ENCODE measurements around the gene FAM83E. TPM values are rescaled to one million over a fixed set of nuclear protein-coding genes. Genes with fewer than 3 reads are reported as not detected.

FAM83E gene
- total RNA-seq, 1 experiment from 2014 or later, result 5.5 TPM

- TF ChIP-seq, protein P1, sequence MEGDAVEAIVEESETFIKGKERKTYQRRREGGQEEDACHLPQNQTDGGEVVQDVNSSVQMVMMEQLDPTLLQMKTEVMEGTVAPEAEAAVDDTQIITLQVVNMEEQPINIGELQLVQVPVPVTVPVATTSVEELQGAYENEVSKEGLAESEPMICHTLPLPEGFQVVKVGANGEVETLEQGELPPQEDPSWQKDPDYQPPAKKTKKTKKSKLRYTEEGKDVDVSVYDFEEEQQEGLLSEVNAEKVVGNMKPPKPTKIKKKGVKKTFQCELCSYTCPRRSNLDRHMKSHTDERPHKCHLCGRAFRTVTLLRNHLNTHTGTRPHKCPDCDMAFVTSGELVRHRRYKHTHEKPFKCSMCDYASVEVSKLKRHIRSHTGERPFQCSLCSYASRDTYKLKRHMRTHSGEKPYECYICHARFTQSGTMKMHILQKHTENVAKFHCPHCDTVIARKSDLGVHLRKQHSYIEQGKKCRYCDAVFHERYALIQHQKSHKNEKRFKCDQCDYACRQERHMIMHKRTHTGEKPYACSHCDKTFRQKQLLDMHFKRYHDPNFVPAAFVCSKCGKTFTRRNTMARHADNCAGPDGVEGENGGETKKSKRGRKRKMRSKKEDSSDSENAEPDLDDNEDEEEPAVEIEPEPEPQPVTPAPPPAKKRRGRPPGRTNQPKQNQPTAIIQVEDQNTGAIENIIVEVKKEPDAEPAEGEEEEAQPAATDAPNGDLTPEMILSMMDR (conservative IDR thresholded peaks at IDR 0.05; ENCODE audit: low read depth, low read length), result peak; percentile 68
- TF ChIP-seq EZH2 (IDR thresholded peaks at IDR 0.05; ENCODE audit: borderline replicate concordance, low read depth, low read length, poor library complexity, severe bottlenecking), result no peak
- Histone ChIP-seq H3K4me1 (ENCODE audit: insufficient read depth, low read length, poor library complexity, severe bottlenecking) (no peaks in the 10 kb centered on the region), H3K27ac (ENCODE audit: low read depth, low read length, poor library complexity, severe bottlenecking) (no peak overlapping the region), H3K4me3 (ENCODE audit: low read depth, low read length, poor library complexity, severe bottlenecking) (no peak overlapping the region), H3K9me3 (ENCODE audit: low read depth, low read length, poor library complexity, severe bottlenecking) (no peaks in the 10 kb centered on the region), H3K27me3 (replicated peaks; ENCODE audit: insufficient read depth, low read depth, low read length, poor library complexity) (no peaks in the 10 kb centered on the region), H3K36me3 (ENCODE audit: insufficient read depth, low read length, poor library complexity, severe bottlenecking) (no peaks in the 10 kb centered on the region)
- DNase-seq (ENCODE audit: low spot score), result peak; percentile 69
- intact Hi-C loops (cut with micrococcal nuclease; ENCODE audit: unreplicated experiment), result no loop called here
- ChIA-PET POLR2A (ENCODE audit: low non-redundant PET) (interaction anchor here (1.1 to 1.6 kb wide), 2 partner anchors 8 to 10 kb away, joined by 3 to 5 read pairs; partner anchors contain the start of genes RPL18 and SPHK2), CTCF (interaction anchor here (0.6 to 2.0 kb wide), 6 partner anchors 24 to 391 kb away, joined by 3 to 12 read pairs (median 6); no protein-coding TSS in a partner anchor)
- no TSS peak for BruUV-seq (replicated peaks)
Observed at GRCh38 chr19:48608798-48609263, 6.0 kb downstream of the FAM83E start.

GRCh38 chr19:48607359-48607755 is 7.5 kb downstream of the FAM83E start:
- intact Hi-C loops (cut with micrococcal nuclease; ENCODE audit: unreplicated experiment), result no loop called here
- no TSS peak for BruUV-seq (replicated peaks)
- Histone ChIP-seq H3K9me3 (ENCODE audit: low read depth, low read length, poor library complexity, severe bottlenecking) (no peaks in the 10 kb centered on the region), H3K36me3 (ENCODE audit: insufficient read depth, low read length, poor library complexity, severe bottlenecking) (no peaks in the 10 kb centered on the region), H3K27ac (ENCODE audit: low read depth, low read length, poor library complexity, severe bottlenecking) (no peak overlapping the region), H3K4me1 (ENCODE audit: insufficient read depth, low read length, poor library complexity, severe bottlenecking) (no peaks in the 10 kb centered on the region), H3K27me3 (replicated peaks; ENCODE audit: insufficient read depth, low read depth, low read length, poor library complexity) (no peaks in the 10 kb centered on the region), H3K4me3 (ENCODE audit: low read depth, low read length, poor library complexity, severe bottlenecking) (no peak overlapping the region)
- no peak for DNase-seq (ENCODE audit: low spot score)
- ChIA-PET POLR2A (ENCODE audit: low non-redundant PET) (no interaction called here), CTCF (interaction anchor here (1.4 to 2.0 kb wide), 2 partner anchors 12 to 23 kb away, joined by 3 to 10 read pairs; partner anchors contain the start of genes RPL18 and SPHK2)
- TF ChIP-seq EZH2 (IDR thresholded peaks at IDR 0.05; ENCODE audit: borderline replicate concordance, low read depth, low read length, poor library complexity, severe bottlenecking), result no peak
- TF ChIP-seq, protein P1 (conservative IDR thresholded peaks at IDR 0.05; ENCODE audit: low read depth, low read length), result no peak

- H3K4me1 ChIP-seq (ENCODE audit: insufficient read depth, low read length, poor library complexity, severe bottlenecking), result no peaks in the 10 kb centered on the region
- no TSS peak for BruUV-seq (replicated peaks)
- DNase-seq (ENCODE audit: low spot score), result no peak
- no peaks in the 10 kb centered on the region for H3K9me3 ChIP-seq (ENCODE audit: low read depth, low read length, poor library complexity, severe bottlenecking)
- no peak within 1 kb of the TSS for H3K27ac ChIP-seq (ENCODE audit: low read depth, low read length, poor library complexity, severe bottlenecking)
- POLR2A ChIA-PET (ENCODE audit: low non-redundant PET), result no interaction called here
- no peaks in the 10 kb centered on the region for H3K27me3 ChIP-seq (replicated peaks; ENCODE audit: insufficient read depth, low read depth, low read length, poor library complexity)
- CTCF ChIA-PET, result interaction anchor here (1.4 kb wide), 1 partner anchor 13 kb away, joined by 3 read pairs; the partner anchor contains the start of genes RPL18 and SPHK2
- TF ChIP-seq, protein P1 (conservative IDR thresholded peaks at IDR 0.05; ENCODE audit: low read depth, low read length), result no peak
- no peak for TF ChIP-seq EZH2 (IDR thresholded peaks at IDR 0.05; ENCODE audit: borderline replicate concordance, low read depth, low read length, poor library complexity, severe bottlenecking)
- intact Hi-C loops (cut with micrococcal nuclease; ENCODE audit: unreplicated experiment), result no loop called here
- H3K36me3 ChIP-seq (ENCODE audit: insufficient read depth, low read length, poor library complexity, severe bottlenecking), result no peaks in the 10 kb centered on the region
- no peak within 1 kb of the TSS for H3K4me3 ChIP-seq (ENCODE audit: low read depth, low read length, poor library complexity, severe bottlenecking)
Observed at GRCh38 chr19:48606463-48607358, 8.2 kb downstream of the FAM83E start, which contains the start of gene SPACA4. Gene SPACA4, plus strand, starts transcription at chr19:48606742. Its CDS starts 237 bp downstream, at chr19:48606979.

Data from A673 (cell line).